Effector memory CD4-positive, alpha-beta T cell (primary cell): ENCODE measurements around the gene LYRM1.
A peak's percentile ranks its signal among the peaks of the same experiment; 100 is the strongest.

Experiments used
- DNase-seq, 3 donors: peaks; one replicate each; pipeline ENCODE4 v3.0.0-alpha.2; 2020
- H3K27ac ChIP-seq: 2 replicates; pipeline ENCODE4 v1.7.0; 2013; ENCODE audit warnings: mild to moderate bottlenecking, low read length, moderate library complexity; ENCODE audit not compliant: insufficient read depth, poor library complexity, severe bottlenecking
- H3K27me3 ChIP-seq: replicated peaks from 2 replicates; pipeline ENCODE4 v1.7.0; 2013; ENCODE audit warnings: mild to moderate bottlenecking, low read length; ENCODE audit not compliant: insufficient read depth, control insufficient read depth, poor library complexity, severe bottlenecking
- H3K36me3 ChIP-seq: 2 replicates; pipeline ENCODE4 v1.7.0; 2013; ENCODE audit warnings: mild to moderate bottlenecking, low read length, moderate library complexity; ENCODE audit not compliant: control insufficient read depth, insufficient read depth
- H3K4me1 ChIP-seq: 2 replicates; pipeline ENCODE4 v1.7.0; 2013; ENCODE audit warnings: low read length, mild to moderate bottlenecking; ENCODE audit not compliant: control insufficient read depth, insufficient read depth, poor library complexity, severe bottlenecking
- H3K4me3 ChIP-seq: 2 replicates; pipeline ENCODE4 v1.7.0; 2013; ENCODE audit warnings: low read length, low read depth, mild to moderate bottlenecking; ENCODE audit not compliant: insufficient read depth, poor library complexity, severe bottlenecking
- H3K9me3 ChIP-seq: 2 replicates; pipeline ENCODE4 v1.7.0; 2013; ENCODE audit warnings: mild to moderate bottlenecking, low read length, moderate library complexity; ENCODE audit not compliant: control insufficient read depth

Gene LYRM1

DNA sequence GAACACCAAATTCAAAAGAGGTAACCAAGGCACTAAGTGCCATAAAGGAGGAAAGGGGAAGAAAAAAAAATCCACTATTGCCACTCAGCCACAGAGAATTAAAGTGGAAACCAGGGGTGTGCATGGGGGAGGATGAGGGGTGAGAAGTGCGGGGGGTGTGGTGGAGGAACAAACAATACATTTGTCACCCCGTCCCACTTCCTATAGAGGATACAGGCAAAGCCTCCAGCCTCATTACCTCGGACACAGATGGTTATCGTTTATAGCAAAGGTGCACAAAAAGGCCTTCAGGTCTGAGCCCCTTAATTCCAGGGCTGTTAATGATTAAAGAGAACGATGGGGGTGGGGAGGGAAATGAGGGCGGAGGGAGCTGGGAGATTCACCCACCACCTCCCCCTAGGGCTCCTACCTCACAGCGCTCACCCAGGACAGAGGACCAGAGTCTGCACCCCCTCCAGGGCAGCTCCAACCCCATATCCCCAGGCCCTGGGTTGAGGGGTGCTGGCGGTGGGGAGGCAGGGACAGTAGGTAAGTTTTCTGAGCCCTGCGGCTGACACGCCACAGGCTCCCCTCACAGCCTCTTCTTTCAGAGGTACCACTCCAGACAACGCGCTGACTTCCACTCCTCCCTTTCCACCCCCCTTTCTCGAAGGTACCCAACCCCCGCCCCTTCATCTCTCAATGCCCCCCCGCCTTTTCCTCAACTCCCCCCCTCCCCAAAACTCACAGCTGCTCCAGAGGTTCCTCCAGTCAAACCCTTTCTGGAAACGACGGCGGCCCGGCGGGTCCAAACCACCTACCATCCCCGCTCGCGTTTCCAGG lies 883 bp upstream of the LYRM1 start:
- Histone ChIP-seq H3K9me3 (no peaks in the 10 kb centered on the region), H3K4me1 (peaks cover 16% of the 10 kb centered on the region), H3K27me3 (no peaks in the 10 kb centered on the region), H3K4me3 (peak overlapping the region; percentile 88), H3K27ac (peak overlapping the region; percentile 93), H3K36me3 (peaks cover 2% of the 10 kb centered on the region)
- DNase-seq, result no peak

DNA sequence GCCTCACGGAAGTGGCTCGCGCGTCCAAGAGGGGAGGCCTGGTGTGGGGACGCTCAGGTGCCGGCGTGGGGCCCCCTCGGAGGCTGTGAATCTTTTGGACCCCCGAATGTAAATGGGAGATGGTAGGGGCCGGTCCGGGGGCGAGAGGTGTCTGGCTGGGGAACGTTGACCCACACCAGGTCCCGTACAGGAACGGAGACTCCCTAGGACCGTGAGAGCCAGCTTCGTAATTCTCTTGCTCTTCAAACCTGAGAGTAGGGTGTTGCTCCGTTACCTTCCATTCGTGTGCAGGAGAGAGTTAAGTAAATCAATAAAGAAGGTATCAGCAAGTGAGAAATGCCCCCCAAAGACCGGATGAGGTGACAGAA lies 481 bp downstream of the LYRM1 start:
- Histone ChIP-seq H3K9me3 (no peaks in the 10 kb centered on the region), H3K27ac (peak overlapping the region; percentile 93), H3K4me3 (peak overlapping the region; percentile 88), H3K36me3 (peaks cover 2% of the 10 kb centered on the region), H3K4me1 (peaks cover 18% of the 10 kb centered on the region), H3K27me3 (no peaks in the 10 kb centered on the region)
- DNase-seq, result no peak

GRCh38 chr16:20901436-20902112 lies 1.0 kb downstream of the LYRM1 start:
- Histone ChIP-seq H3K4me1 (peaks cover 18% of the 10 kb centered on the region), H3K36me3 (no peaks in the 10 kb centered on the region), H3K4me3 (peak overlapping the region; percentile 88), H3K27me3 (no peaks in the 10 kb centered on the region), H3K27ac (peak overlapping the region; percentile 93), H3K9me3 (no peaks in the 10 kb centered on the region)
- DNase-seq, result peak in 1 of 3 donors; percentile 0

- H3K27me3 ChIP-seq, result no peaks in the 10 kb centered on the region
- no peaks in the 10 kb centered on the region for H3K9me3 ChIP-seq
- H3K36me3 ChIP-seq, result no peaks in the 10 kb centered on the region
- no peak for DNase-seq
- H3K4me1 ChIP-seq, result peaks cover 18% of the 10 kb centered on the region
- H3K4me3 ChIP-seq, result no peak overlapping the region
- no peak overlapping the region for H3K27ac ChIP-seq
Observed at GRCh38 chr16:20902426-20902825, 1.9 kb downstream of the LYRM1 start.

DNA sequence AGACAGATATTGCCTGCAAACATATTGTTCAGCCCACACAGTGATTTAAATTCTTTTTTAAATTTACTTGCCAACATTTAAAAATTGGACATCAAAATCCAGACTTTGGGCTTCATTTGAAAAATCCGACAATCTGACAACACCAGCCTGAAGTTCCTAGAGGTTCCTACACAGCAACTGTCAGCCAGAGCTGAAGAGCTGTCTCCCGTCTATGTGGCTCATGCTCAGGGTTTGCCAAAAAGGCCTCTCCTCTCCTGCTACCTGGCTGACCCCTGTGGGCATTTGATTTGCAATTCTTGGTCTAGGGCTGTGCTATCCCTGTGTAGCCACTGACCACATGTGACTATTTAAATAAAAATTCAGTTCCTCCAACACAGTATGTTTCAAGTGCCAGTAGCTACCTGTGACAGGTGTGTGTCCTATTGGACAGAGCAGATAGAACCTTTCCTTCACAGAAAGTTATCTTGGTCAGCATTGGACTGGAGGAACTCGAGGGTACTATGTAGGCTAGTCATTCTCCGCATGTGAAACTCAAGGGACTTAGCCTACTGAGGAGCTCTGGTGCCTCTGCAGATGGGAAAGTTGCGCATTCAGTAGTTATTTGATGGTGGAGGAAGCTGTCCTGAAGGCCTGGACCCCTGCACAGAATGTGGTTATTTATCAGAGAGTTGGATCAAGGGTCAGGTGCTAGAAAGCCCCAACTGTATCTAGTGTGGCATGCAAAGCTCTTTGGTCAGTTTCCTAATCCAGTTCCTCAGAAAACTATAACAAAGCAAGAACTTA lies 2.7 kb downstream of the LYRM1 start:
- no peak for DNase-seq
- Histone ChIP-seq H3K27ac (no peak overlapping the region), H3K27me3 (no peaks in the 10 kb centered on the region), H3K4me1 (peaks cover 18% of the 10 kb centered on the region), H3K4me3 (no peak overlapping the region), H3K36me3 (no peaks in the 10 kb centered on the region), H3K9me3 (no peaks in the 10 kb centered on the region)

GRCh38 chr16:20903899-20904506 lies 3.4 kb downstream of the LYRM1 start:
- H3K27ac ChIP-seq, result peak overlapping the region; percentile 16
- no peak for DNase-seq
- no peaks in the 10 kb centered on the region for H3K9me3 ChIP-seq
- H3K36me3 ChIP-seq, result no peaks in the 10 kb centered on the region
- peaks cover 18% of the 10 kb centered on the region for H3K4me1 ChIP-seq
- no peaks in the 10 kb centered on the region for H3K27me3 ChIP-seq
- H3K4me3 ChIP-seq, result no peak overlapping the region

DNA sequence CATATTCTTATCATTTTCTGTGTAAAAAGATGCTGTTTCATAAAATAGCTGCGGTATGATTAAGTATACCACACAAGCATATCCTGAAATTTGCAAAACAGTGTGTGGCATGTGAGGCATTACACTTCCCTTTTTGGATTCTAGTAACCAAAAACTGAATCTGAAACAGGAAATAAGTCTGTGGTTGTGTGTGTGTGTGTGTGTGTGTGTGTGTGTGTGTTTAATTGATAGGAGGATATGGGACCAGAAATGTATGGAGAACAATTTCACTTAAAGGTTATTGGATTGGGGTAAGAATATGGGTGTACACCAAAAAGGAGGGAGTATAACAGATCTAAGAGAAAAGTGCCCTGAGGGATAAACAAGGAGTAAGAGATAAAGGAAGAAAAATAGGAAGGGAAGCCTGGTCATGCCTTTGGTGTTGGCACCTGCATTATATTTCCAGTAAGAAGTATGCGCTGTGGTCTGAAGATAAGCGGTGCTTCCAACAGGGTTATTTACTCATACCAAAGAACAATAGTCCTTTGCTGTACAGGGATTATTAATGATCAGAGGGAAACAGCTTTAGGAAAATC lies 4.0 kb downstream of the LYRM1 start:
- DNase-seq, result peak in 1 of 3 donors; percentile 6
- no peaks in the 10 kb centered on the region for H3K27me3 ChIP-seq
- H3K36me3 ChIP-seq, result no peaks in the 10 kb centered on the region
- H3K4me3 ChIP-seq, result no peak overlapping the region
- H3K27ac ChIP-seq, result peak overlapping the region; percentile 16
- H3K4me1 ChIP-seq, result peaks cover 18% of the 10 kb centered on the region
- H3K9me3 ChIP-seq, result no peaks in the 10 kb centered on the region

GRCh38 chr16:20905576-20905975 lies 5.0 kb downstream of the LYRM1 start:
- no peaks in the 10 kb centered on the region for H3K9me3 ChIP-seq
- DNase-seq, result no peak
- no peak overlapping the region for H3K4me3 ChIP-seq
- peaks cover 18% of the 10 kb centered on the region for H3K4me1 ChIP-seq
- no peaks in the 10 kb centered on the region for H3K27me3 ChIP-seq
- no peaks in the 10 kb centered on the region for H3K36me3 ChIP-seq
- no peak overlapping the region for H3K27ac ChIP-seq

DNA sequence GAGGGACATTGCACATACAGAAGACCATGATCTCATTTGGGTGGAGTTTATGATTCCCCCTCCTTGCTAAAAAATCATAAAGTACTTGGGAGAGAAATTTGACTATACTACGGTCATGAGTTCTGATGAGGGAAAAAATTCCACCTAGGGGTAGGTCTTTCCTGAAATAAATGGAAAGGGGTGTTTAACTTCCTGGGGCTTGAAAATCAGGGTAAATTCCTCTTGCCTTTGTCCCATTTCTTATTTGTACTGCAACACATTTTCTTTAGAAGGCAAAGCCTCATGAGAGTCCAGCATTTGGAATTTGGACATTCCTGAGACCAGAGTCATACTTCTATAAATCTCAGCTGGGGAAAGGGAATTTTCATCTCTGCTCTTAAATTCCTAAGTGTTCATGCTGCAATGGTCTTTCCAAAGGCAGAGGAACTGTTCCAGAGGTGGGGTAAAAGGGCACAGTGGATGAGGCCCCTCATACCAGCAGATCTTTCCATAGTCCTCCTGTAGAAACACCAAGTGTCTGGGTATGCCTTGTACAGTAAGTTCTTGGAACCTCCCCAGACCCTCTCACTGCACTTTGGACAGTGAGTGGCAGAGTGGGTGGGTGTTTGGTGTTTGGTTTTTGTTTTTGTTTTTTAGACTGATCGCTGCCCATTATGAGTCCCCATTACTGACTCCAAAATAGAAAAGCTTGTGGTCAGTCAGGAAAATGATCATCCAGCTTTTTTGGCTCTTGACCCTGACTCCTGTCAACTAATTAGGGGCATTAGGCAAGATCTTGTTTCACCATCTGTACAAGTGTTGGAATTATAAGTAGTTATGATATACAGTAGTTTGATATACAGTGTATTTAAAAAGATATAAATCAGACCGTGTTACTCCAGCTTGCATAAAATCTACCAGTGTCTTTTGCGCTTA lies 6.0 kb downstream of the LYRM1 start:
- Histone ChIP-seq H3K4me3 (no peak overlapping the region), H3K4me1 (peaks cover 14% of the 10 kb centered on the region), H3K36me3 (no peaks in the 10 kb centered on the region), H3K27ac (no peak overlapping the region), H3K9me3 (no peaks in the 10 kb centered on the region), H3K27me3 (no peaks in the 10 kb centered on the region)
- DNase-seq, result no peak
